ENCODE measurements around the gene CCDC7.
"Not testable (repeated sequence)": the region's sequence is repeated elsewhere in the genome, so short reads cannot be mapped to it uniquely, and the experiment has no call there.

CCDC7 gene
- long read RNA-seq = 0 reads

DNA sequence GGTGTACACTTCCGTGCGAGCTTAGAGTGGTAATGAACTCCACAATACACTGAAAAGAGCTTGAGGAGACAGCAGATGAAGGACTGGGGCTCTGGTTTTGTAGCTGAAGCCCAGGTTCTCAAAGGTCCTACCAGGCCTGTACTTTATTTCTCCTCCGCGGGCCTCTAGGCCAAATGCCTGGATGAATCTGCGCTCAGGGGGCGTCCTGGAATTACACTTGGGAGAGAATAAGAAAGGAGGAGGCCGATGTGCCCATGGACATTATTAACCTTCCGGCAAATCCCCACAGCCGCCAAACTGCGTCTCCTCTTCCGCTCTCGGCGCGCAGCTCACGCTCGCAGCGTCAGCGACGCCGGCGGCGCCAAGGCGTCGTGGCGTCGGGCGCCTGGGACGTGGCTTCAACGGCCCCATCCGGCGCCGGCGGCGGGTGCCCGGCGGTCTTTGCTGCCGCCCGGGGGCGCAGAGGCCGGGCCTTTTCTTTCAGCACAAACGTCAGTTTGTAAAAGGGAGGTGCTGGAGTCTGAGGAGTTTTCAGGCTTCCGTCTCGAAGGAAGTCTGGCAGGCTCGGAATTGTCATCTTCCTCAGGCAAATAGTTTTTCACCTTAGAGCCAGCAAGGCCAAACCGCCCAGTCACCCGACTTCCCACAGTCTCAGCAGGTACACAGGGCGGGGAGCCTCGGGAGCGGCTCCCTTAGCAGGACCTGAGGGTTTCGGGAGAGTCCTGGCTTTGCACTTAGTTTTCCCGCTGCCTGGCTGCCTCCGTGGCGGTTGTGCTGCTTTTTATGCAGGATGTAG, at the start of gene CCDC7:
TSS of gene CCDC7 (plus strand) at position 401 of the 796 bp plus-strand sequence. CDS start 5,503 bp downstream, outside the sequence.
- no peaks in the 10 kb centered on the region for H3K27me3 ChIP-seq (ENCODE audit: insufficient read depth, poor library complexity, severe bottlenecking)
- H3K27ac ChIP-seq (replicated peaks) = peak within 1 kb of the TSS; percentile 95
- TF ChIP-seq POLR2AphosphoS5 (IDR thresholded peaks at IDR 0.05; ENCODE audit: low read depth) = peak; percentile 92
- no peak for TF ChIP-seq GABPA (IDR thresholded peaks at IDR 0.05; ENCODE audit: low read depth)
- TF ChIP-seq, protein P1, sequence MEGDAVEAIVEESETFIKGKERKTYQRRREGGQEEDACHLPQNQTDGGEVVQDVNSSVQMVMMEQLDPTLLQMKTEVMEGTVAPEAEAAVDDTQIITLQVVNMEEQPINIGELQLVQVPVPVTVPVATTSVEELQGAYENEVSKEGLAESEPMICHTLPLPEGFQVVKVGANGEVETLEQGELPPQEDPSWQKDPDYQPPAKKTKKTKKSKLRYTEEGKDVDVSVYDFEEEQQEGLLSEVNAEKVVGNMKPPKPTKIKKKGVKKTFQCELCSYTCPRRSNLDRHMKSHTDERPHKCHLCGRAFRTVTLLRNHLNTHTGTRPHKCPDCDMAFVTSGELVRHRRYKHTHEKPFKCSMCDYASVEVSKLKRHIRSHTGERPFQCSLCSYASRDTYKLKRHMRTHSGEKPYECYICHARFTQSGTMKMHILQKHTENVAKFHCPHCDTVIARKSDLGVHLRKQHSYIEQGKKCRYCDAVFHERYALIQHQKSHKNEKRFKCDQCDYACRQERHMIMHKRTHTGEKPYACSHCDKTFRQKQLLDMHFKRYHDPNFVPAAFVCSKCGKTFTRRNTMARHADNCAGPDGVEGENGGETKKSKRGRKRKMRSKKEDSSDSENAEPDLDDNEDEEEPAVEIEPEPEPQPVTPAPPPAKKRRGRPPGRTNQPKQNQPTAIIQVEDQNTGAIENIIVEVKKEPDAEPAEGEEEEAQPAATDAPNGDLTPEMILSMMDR (IDR thresholded peaks at IDR 0.05; ENCODE audit: insufficient read depth, low read length) = peak; percentile 13
- DNase-seq (ENCODE audit: low read depth in 1 of 2, low spot score in 1 of 2) = peak; percentile 64 to 77
- H3K4me3 ChIP-seq (replicated peaks; ENCODE audit: insufficient read depth, low read length) = peak within 1 kb of the TSS; percentile 74

DNA sequence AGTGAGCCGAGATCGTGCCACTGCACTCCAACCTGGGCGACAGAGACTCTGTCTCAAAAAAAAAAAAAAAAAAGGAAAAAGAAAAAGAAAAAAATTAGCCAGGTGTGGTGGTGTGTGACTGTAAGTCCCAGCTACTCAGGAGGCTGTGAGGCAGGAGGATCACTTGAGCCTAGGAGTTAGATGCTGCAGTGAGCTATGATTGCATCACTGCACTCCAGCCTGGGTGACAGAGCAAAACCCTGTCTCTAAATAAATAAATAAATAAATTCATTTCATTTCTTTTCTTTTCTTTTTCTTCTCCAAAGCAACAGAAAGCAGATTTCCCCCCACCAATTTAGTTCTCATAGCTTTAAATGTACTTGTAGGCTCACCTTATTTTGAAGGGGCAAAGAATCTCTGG, 48.8 kb upstream of the CCDC7 start:
- H3K27me3 ChIP-seq (ENCODE audit: insufficient read depth, poor library complexity, severe bottlenecking); H3K27ac ChIP-seq (replicated peaks); H3K4me3 ChIP-seq (replicated peaks; ENCODE audit: insufficient read depth, low read length); DNase-seq (ENCODE audit: low read depth in 1 of 2, low spot score in 1 of 2): not testable (repeated sequence)

DNA sequence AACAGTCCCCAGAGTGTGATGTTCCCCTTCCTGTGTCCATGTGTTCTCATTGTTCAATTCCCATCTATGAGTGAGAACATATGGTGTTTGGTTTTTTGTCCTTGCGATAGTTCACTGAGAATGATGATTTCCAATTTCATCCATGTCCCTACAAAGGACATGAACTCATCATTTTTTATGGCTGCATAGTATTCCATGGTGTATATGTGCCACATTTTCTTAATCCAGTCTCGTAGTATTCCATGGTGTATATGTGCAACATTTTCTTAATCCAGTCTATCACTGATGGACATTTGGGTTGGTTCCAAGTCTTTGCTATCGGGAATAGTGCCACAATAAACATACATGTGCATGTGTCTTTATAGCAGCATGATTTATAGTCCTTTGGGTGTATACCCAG, 46.2 kb upstream of the CCDC7 start:
- DNase-seq (ENCODE audit: low read depth in 1 of 2, low spot score in 1 of 2); H3K27me3 ChIP-seq (ENCODE audit: insufficient read depth, poor library complexity, severe bottlenecking); H3K4me3 ChIP-seq (replicated peaks; ENCODE audit: insufficient read depth, low read length); H3K27ac ChIP-seq (replicated peaks): not testable (repeated sequence)

DNA sequence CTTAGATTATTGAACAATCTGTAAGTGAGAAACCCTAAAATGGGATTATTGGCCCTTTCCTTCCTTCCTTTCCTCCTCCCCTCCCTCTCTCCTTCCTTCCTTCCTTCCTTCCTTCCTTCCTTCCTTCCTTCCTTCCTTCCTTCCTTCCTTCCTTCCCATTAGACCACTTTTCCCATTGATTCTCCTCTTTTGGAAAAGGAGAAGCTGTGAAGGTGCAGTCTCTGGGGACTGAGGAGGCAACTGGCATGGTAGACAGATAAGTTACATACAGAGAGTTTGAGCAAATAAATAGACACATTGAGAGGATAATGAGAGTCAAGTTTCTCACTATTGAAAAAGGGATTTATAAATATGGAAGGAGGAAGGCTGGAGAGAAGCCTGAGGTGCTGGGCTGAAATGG, 45.0 kb upstream of the CCDC7 start:
- TF ChIP-seq GABPA (IDR thresholded peaks at IDR 0.05; ENCODE audit: low read depth) = no peak
- TF ChIP-seq, protein P2, sequence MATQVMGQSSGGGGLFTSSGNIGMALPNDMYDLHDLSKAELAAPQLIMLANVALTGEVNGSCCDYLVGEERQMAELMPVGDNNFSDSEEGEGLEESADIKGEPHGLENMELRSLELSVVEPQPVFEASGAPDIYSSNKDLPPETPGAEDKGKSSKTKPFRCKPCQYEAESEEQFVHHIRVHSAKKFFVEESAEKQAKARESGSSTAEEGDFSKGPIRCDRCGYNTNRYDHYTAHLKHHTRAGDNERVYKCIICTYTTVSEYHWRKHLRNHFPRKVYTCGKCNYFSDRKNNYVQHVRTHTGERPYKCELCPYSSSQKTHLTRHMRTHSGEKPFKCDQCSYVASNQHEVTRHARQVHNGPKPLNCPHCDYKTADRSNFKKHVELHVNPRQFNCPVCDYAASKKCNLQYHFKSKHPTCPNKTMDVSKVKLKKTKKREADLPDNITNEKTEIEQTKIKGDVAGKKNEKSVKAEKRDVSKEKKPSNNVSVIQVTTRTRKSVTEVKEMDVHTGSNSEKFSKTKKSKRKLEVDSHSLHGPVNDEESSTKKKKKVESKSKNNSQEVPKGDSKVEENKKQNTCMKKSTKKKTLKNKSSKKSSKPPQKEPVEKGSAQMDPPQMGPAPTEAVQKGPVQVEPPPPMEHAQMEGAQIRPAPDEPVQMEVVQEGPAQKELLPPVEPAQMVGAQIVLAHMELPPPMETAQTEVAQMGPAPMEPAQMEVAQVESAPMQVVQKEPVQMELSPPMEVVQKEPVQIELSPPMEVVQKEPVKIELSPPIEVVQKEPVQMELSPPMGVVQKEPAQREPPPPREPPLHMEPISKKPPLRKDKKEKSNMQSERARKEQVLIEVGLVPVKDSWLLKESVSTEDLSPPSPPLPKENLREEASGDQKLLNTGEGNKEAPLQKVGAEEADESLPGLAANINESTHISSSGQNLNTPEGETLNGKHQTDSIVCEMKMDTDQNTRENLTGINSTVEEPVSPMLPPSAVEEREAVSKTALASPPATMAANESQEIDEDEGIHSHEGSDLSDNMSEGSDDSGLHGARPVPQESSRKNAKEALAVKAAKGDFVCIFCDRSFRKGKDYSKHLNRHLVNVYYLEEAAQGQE (IDR thresholded peaks at IDR 0.05; ENCODE audit: insufficient replicate concordance, low read depth) = no peak
- no peak for TF ChIP-seq POLR2AphosphoS5 (IDR thresholded peaks at IDR 0.05; ENCODE audit: low read depth)
- no peak for TF ChIP-seq SPI1 (IDR thresholded peaks at IDR 0.05; ENCODE audit: borderline replicate concordance, low read depth)
- TF ChIP-seq, protein P1 (IDR thresholded peaks at IDR 0.05; ENCODE audit: insufficient read depth, low read length) = no peak
- Histone ChIP-seq H3K27me3 (ENCODE audit: insufficient read depth, poor library complexity, severe bottlenecking) (no peaks in the 10 kb centered on the region), H3K27ac (replicated peaks) (no peak overlapping the region), H3K4me3 (replicated peaks; ENCODE audit: insufficient read depth, low read length) (no peak overlapping the region)
- DNase-seq (ENCODE audit: low read depth in 1 of 2, low spot score in 1 of 2) = no peak

DNA sequence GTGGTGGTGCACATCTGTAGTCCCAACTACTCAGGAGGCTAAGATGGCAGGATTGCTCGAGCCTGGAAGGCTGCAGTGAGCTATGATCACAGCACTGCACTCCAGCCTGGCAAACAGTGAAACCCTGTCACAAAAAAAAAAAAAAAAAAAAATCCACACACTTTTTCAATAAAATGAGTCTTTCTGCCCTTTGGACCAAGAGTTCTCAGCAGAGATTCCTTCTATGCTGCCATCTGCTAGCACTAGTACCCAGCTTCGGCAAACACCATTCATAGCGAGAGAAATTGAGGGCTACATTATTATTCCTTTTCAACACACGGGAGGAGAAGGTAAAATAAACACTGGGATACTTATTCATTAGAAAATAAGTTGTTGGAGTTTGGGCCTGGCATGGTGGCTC, 43.4 kb upstream of the CCDC7 start:
- Histone ChIP-seq H3K4me3 (replicated peaks; ENCODE audit: insufficient read depth, low read length) (no peak overlapping the region), H3K27me3 (ENCODE audit: insufficient read depth, poor library complexity, severe bottlenecking) (no peaks in the 10 kb centered on the region), H3K27ac (replicated peaks) (no peak overlapping the region)
- TF ChIP-seq GABPA (IDR thresholded peaks at IDR 0.05; ENCODE audit: low read depth) (no peak), SPI1 (IDR thresholded peaks at IDR 0.05; ENCODE audit: borderline replicate concordance, low read depth) (no peak), POLR2AphosphoS5 (IDR thresholded peaks at IDR 0.05; ENCODE audit: low read depth) (no peak)
- TF ChIP-seq, protein P1 (IDR thresholded peaks at IDR 0.05; ENCODE audit: insufficient read depth, low read length) = no peak
- TF ChIP-seq, protein P2 (IDR thresholded peaks at IDR 0.05; ENCODE audit: insufficient replicate concordance, low read depth) = no peak
- DNase-seq (ENCODE audit: low read depth in 1 of 2, low spot score in 1 of 2) = no peak
